MCF 10A (cell line): ENCODE results near the gene LIME1. TPM values are rescaled to one million over a fixed set of nuclear protein-coding genes. Genes with fewer than 3 reads are reported as not detected.

Source experiments
- BruUV-seq: library from RNA; stranded (reverse); fragments of 400-500 nt; replicated peaks from 2 replicates; lab custom pipeline; 2021; lab: Mats Ljungman, UMichigan
- CTCF ChIA-PET: fragments of 300-600 bp; sonication (Branson Sonifier 250); formaldehyde crosslinking; extraction: SDS; loops from one replicate; lab custom pipeline; 2021; ENCODE audit warnings: antibody characterized with exemption, inconsistent platforms; lab: Yijun Ruan, JAX
- POLR2A ChIA-PET: fragments of 300-600, 350-650 bp; sonication (Branson Sonifier 250); formaldehyde crosslinking; extraction: SDS; loops from one replicate; lab custom pipeline; 2020; ENCODE audit warnings: antibody characterized with exemption, inconsistent platforms; lab: Yijun Ruan, JAX
- DNase-seq: peaks from one replicate; pipeline ENCODE4 v3.0.0-alpha.2; 2018; ENCODE audit not compliant: unreplicated experiment
- H3K27ac Mint-ChIP-seq: one replicate; pipeline ENCODE4 v1.8.0; 2022; ENCODE audit warnings: mild to moderate bottlenecking, low read depth, mixed read lengths; ENCODE audit not compliant: unreplicated experiment
- H3K27me3 Mint-ChIP-seq: one replicate; pipeline ENCODE4 v1.8.0; 2022; ENCODE audit warnings: mixed read lengths; ENCODE audit not compliant: insufficient read depth, unreplicated experiment
- H3K36me3 Mint-ChIP-seq: one replicate; pipeline ENCODE4 v1.8.0; 2022; ENCODE audit warnings: mild to moderate bottlenecking, moderate library complexity, mixed read lengths; ENCODE audit not compliant: insufficient read depth, unreplicated experiment
- H3K4me1 Mint-ChIP-seq: one replicate; pipeline ENCODE4 v1.8.0; 2022; ENCODE audit warnings: mixed read lengths; ENCODE audit not compliant: insufficient read depth, unreplicated experiment
- H3K4me3 Mint-ChIP-seq: one replicate; pipeline ENCODE4 v1.8.0; 2022; ENCODE audit warnings: mild to moderate bottlenecking, moderate library complexity, mixed read lengths; ENCODE audit not compliant: unreplicated experiment
- H3K9me3 Mint-ChIP-seq: one replicate; pipeline ENCODE4 v1.8.0; 2022; ENCODE audit warnings: mixed read lengths; ENCODE audit not compliant: unreplicated experiment
- CTCF ChIP-seq: fragments of 200-600 bp; IDR thresholded peaks from one replicate; pipeline ENCODE4 v1.8.0; 2022; ENCODE audit warnings: antibody characterized with exemption, mild to moderate bottlenecking; ENCODE audit not compliant: unreplicated experiment
- intact Hi-C: fragments of 100-400 bp; cut with micrococcal nuclease; formaldehyde crosslinking; loops from 2 replicates; pipeline ENCODE4 v1.14.1; 2022
- total RNA-seq: library from RNA; stranded (reverse); gene quantifications from 2 replicates; pipeline ENCODE4 v1.2.3, GENCODE V29; 2022

Gene LIME1
- total RNA-seq, 1 experiment from 2014 or later: 10.1 TPM

DNA sequence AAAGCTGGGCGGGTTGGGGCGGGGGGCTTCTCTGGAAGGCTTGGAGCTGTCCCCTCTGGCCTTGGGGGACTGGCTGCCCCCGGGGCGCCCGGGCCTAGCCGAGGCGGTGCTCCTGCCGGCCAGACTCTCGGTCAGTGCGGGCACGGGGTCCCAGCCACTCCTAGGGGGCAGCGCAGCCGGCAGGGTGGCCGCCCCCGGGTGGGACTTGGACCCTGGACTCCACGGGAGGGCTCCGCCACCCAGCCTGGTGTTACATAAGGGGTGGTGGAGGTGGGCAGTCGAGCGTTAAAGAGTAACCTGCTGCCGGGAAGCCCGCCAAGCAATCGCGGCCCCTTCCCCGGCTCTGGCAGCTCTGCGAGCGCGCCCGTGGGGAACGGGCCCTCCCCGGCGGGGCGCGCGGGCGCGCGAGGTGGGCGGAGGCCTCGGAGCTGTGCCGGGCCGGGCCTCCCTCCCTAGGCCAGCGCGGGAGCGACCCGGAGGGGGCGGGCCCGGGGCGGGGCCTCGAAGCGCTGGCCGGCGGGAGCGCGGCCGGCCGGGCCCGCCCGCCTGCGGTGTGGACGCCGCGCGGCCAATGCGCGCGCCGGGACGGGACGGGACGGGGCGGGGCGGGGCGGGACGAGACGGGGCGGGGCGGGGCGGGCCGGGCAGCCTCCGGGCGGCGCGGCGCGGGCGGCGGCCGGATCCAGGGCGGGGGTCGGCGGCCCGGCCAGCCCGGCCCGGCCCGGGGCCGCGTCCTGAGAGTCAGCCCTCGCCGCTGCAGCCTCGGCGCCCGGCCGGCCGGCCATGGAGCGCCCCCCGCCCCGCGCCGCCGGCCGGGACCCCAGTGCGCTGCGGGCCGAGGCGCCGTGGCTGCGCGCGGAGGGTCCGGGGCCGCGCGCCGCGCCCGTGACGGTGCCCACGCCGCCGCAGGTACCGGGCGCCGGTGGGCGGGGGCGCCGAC lies 2.9 kb downstream of the LIME1 start, which contains the start of gene SLC2A4RG:
SLC2A4RG (plus strand) TSS at position 647 of the 940 bp plus-strand sequence; CDS start at position 784, 137 bp downstream.
- POLR2A ChIA-PET: interaction anchor here (0.6 to 3.6 kb wide), 9 partner anchors 14 to 229 kb away, joined by 3 to 79 read pairs (median 5); partner anchors contain the start of genes ARFRP1, RTEL1, TPD52L2 and ZGPAT
- Mint-ChIP-seq H3K27me3 (no peaks in the 10 kb centered on the region), H3K4me1 (no peaks in the 10 kb centered on the region), H3K27ac (no peak within 1 kb of the TSS), H3K4me3 (peak within 1 kb of the TSS; percentile 74), H3K36me3 (peaks cover 36% of the 10 kb centered on the region), H3K9me3 (no peaks in the 10 kb centered on the region)
- BruUV-seq: no TSS peak
- no peak for TF ChIP-seq CTCF
- DNase-seq: peak; percentile 76
- intact Hi-C loops: no loop called here
- CTCF ChIA-PET: interaction anchor here (0.6 kb wide), 1 partner anchor 82 kb away, joined by 6 read pairs; no protein-coding TSS in a partner anchor

- BruUV-seq: no TSS peak
- TF ChIP-seq CTCF: no peak
- no peak for DNase-seq
- intact Hi-C loops: no loop called here
- ChIA-PET CTCF (interaction anchor here (0.6 to 1.8 kb wide), 7 partner anchors 11 to 315 kb away, joined by 4 to 9 read pairs (median 5); partner anchors contain the start of genes ARFRP1 and ZGPAT), POLR2A (interaction anchor here (0.6 to 3.6 kb wide), 22 partner anchors 10 to 240 kb away, joined by 3 to 79 read pairs (median 8); partner anchors contain the start of genes ARFRP1, DNAJC5, GMEB2 and PPDPF)
- H3K27ac Mint-ChIP-seq: no peak overlapping the region
- H3K9me3 Mint-ChIP-seq: no peaks in the 10 kb centered on the region
- H3K36me3 Mint-ChIP-seq: peaks cover 33% of the 10 kb centered on the region
- no peaks in the 10 kb centered on the region for H3K4me1 Mint-ChIP-seq
- H3K4me3 Mint-ChIP-seq: peak overlapping the region; percentile 74
- H3K27me3 Mint-ChIP-seq: no peaks in the 10 kb centered on the region
These were observed 3.7 kb downstream of the LIME1 start for GRCh38 chr20:63740070-63740626.

DNA sequence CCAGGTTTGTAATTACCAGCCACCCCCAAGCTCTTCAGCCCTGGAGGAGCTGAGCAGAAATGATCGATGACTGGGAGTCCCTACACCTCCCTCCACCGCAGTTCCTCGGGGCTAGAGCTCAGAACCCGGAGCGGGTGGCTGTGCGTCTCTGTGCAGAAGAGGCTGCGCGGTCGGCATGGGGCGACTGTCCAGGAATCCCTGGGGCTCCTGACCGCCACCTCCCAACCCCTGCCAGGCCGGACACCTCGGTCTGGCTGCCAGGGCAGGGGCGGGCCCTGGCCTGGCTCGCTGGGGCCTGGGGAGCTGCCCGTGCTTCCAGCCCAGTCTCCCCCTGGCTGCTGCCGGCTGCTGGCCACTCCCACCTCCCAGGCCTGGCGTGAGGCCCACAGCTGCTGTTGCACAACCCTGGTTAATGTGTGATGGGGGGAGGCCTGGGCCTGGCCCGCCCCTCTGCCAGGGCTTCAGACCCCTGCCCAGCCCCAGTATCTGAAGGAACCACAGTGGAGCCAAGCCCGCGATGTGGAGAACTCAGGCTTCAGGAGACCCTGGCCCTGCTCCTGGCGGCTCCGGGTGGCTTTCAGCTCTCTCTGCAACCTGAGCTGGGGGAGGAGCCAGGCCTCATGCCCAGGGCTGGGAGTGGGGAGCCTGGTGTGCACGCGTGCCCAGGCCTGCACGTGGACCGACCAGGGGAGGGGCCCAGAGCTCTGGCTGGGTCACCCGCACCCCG lies 4.3 kb downstream of the LIME1 start:
- intact Hi-C loops: no loop called here
- no peaks in the 10 kb centered on the region for H3K4me1 Mint-ChIP-seq
- POLR2A ChIA-PET: interaction anchor here (0.6 to 3.6 kb wide), 30 partner anchors 10 to 241 kb away, joined by 3 to 79 read pairs (median 6); partner anchors contain the start of genes ARFRP1, DNAJC5, GMEB2 and PPDPF
- peak overlapping the region; percentile 27 for H3K27ac Mint-ChIP-seq
- peak overlapping the region; percentile 74 for H3K4me3 Mint-ChIP-seq
- H3K9me3 Mint-ChIP-seq: no peaks in the 10 kb centered on the region
- H3K36me3 Mint-ChIP-seq: peaks cover 32% of the 10 kb centered on the region
- CTCF ChIA-PET: interaction anchor here (0.5 to 1.8 kb wide), 14 partner anchors 11 to 314 kb away, joined by 3 to 9 read pairs (median 4); partner anchors contain the start of genes ARFRP1, PRPF6, PTK6 and ZGPAT
- peak; percentile 94 for DNase-seq
- BruUV-seq: no TSS peak
- H3K27me3 Mint-ChIP-seq: no peaks in the 10 kb centered on the region
- TF ChIP-seq CTCF: no peak
